ENCODE results near the gene RRAS2.
"Not testable (repeated sequence)": the region's sequence is repeated elsewhere in the genome, so short reads cannot be mapped to it uniquely, and the experiment has no call there.

The RRAS2 gene

DNA sequence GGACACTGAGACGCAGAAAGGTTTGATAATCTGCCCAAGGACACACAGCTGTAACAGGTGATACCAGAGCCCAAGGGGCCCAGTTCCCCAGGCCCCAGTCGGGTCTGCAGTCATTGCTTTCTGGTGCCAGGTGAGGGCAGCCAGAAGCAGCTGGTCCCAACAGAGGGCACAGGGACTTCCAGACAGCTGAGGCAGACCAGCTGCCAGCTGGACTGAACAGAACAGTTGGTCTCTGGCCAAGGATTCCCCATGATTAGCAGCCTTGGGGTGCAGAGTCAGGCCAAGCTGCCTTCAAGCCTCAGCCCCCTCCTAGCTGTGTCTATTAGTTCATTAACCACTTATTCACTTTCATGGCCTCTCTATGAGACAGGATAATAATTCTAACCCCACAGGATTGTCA, 105.6 kb downstream of the RRAS2 start:
- FAIRE-seq, result no peak

GRCh38 chr11:14252501-14252900, 106.5 kb downstream of the RRAS2 start:
- not testable (repeated sequence) for FAIRE-seq

DNA sequence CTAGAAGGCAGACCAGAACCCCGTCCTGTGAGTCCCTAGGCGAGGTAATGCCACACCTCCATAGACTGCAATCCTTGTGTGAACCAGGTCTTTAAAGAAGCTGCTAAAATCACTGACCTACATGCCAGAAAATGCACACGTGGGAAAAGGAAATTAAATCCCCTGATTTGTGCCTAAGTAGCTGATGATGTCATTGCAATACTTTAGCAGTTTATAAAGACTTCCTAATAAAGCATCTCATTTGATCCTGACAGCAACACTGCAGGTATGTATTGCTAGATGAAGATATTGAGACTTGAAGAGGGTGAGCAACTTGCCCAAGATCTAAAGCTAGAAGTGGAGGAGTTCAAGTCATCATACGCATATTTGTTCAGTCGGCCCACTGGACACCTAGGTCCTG, 107.2 kb downstream of the RRAS2 start:
- no peak for FAIRE-seq

DNA sequence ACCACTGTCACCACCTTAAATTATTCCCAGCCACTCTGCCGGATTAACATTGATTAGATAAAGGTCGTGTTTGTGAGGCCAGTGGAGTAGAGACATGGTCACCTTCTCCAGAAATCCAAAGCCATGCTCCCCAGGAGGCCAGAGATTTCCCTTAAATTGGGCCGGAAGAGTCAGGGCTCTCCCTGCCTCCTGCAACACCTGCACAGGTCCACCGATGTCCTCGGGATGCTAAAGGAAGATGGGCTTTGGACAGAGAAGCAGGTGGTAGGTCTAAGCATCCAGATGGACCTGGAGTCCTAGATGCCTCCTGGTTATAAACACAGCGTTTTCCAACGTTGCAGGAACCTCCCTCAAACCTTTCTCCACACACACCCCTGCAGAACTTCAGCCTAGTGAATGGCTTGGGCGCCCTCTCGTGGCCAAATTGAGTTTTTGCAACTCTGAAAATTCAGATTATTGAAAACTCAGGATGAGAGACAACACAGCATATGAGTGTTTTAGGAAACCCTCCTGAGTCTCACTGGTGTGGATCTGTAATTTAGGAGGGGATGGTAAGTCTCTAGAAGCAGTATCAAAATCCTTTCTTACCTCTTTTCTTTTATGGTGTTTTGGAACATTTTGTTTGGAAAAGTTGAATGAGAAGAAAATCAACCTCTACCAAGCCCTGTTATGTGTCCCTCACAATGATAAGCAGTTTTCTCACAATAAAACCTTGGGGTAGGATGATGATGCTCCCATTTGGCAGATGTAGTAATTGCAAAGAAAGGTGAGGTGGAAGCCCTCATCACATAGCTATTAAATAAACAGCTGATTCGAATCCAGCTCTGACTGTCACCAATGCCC, 109.6 kb downstream of the RRAS2 start:
- peak; percentile 64 for FAIRE-seq

DNA sequence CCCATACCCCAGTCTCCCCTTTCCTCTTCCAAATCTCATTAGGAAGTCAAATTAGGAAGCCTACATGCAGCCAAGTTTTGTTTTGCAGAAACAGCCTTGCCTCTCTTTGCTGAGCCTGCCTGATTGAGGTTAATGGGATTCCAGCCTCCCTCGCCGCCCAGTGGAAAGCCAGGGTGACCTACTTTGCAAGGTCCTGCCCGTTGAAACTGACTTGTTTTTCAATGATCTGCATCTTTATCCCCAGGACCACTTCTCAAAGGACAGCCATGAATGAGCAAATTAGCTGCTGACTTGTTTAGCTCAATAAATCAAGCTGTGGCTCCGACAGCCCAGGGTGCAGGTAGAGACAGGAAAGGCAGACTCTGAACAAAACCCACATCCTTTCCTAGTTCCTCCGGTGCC, 110.4 kb downstream of the RRAS2 start:
- no peak for FAIRE-seq

DNA sequence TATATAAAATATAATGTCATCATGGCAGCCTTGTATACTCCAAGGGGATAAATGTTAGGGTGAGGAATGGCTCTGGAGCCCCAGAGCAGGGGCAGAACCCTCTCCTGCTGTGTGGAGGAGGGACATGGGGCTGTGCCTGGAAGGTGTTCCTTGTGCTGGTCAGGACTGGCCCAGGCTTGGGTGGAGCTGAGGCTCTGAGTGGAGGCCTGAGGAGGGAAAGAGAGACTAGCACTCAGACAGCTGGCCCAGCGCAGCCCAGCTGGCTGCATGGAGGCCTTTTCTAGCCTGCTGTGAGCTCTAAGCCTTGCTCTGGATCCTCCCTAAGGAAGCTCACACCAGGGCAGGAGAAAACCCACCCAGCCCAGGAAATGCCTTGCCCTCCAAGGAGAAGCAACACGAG, 113.5 kb downstream of the RRAS2 start:
- no peak for FAIRE-seq

GRCh38 chr11:14244926-14245325, 114.1 kb downstream of the RRAS2 start:
- FAIRE-seq, result no peak

- no peak for FAIRE-seq
These were observed 116.2 kb downstream of the RRAS2 start for GRCh38 chr11:14242733-14243132.

GRCh38 chr11:14242187-14242586, 116.8 kb downstream of the RRAS2 start:
- no peak for FAIRE-seq

DNA sequence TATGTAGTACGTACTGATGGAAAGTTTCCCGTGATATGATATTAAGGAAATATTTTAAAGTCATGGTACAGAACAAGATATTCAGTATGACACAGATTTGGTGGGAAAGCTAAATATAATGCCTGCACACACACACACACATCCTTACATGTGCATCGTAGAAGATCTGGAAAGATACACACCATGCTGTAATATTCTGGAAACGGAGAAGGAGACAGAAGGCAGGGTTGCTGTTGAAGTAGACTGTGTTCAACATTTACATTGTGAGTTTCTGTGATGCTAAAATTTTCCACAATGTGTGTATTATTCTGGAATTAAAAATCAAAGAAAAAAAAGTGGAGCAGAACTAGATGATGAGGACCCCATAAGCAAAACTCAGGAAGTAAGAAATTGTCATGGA, 118.0 kb downstream of the RRAS2 start:
- FAIRE-seq, result no peak

GRCh38 chr11:14240221-14240620, 118.8 kb downstream of the RRAS2 start:
- no peak for FAIRE-seq

- FAIRE-seq, result no peak
These were observed 121.5 kb downstream of the RRAS2 start for GRCh38 chr11:14237444-14237961.

GRCh38 chr11:14235701-14236100, 123.3 kb downstream of the RRAS2 start:
- no peak for FAIRE-seq

GRCh38 chr11:14234446-14234845, 124.5 kb downstream of the RRAS2 start:
- FAIRE-seq, result no peak

DNA sequence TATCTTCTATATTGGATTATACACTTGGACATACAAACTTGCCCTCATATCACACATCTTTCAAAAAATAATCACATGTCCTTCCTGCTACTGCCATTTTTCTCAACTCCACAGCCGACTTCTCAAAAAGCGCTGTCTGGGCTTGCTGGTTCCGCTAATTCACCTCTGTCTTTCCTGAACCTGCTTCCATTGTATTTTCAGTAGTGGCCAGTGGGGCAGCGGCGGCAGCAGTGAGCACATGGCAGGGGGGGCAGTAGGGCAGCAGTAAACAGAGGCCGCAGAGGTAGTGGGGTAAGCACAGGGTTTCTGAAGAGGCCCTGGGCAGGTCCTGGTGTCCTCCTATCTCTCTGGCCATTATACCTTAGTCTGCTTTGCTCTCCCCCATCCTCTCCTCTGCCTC, 126.3 kb downstream of the RRAS2 start:
- FAIRE-seq, result no peak

- no peak for FAIRE-seq
These were observed 128.6 kb downstream of the RRAS2 start for GRCh38 chr11:14230407-14230806.

- FAIRE-seq, result no peak
These were observed 129.5 kb downstream of the RRAS2 start for GRCh38 chr11:14229472-14229871.

DNA sequence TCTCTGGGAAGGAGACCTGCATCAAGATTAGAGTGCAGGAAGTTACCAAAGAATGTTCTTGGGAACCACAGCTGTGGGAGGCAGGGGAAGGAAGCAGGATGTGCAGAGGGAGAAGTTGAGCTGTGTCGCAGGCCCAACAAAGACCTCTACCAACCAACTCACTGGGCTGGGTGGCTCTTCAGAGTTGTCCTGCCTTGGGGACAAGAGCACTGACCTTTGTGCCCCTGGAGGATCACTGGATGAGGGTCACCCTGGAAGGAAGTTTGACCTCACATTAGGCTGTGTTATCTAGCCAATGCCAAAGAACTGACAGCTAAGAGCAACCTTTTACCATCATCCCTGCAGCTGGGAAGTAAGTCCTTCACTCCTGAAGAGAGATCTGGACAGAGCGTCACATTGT, 130.6 kb downstream of the RRAS2 start:
- FAIRE-seq, result no peak

Data from A204.1 (cell line).